ENCODE measurements around the gene NUP88.
A peak's percentile ranks its signal among the peaks of the same experiment; 100 is the strongest.

NUP88 gene

DNA sequence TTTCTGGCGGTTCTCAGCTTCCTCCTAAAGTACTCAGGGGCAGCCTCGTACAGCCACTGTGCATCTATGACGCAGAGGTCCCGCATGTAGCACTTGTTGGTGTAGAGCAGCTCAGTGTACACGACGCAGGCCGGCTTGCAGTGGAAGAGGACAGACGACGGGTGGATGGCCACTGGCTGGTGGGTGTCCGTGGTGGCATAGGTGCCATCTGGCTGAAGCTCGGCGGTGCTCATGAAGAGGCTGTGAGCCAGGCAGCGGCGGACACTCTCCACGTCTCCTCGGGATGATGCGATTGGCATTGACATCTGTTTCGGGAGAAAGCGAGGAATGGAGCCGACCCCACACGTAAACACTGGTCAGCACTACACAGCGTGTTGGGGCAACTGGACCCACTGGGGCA lies 24.7 kb upstream of the NUP88 start:
- TF ChIP-seq GABPA (IDR thresholded peaks at IDR 0.05; ENCODE audit: low read depth) (no peak), POLR2AphosphoS5 (IDR thresholded peaks at IDR 0.05; ENCODE audit: low read depth) (no peak), SPI1 (IDR thresholded peaks at IDR 0.05; ENCODE audit: borderline replicate concordance, low read depth) (no peak)
- TF ChIP-seq, protein P1, sequence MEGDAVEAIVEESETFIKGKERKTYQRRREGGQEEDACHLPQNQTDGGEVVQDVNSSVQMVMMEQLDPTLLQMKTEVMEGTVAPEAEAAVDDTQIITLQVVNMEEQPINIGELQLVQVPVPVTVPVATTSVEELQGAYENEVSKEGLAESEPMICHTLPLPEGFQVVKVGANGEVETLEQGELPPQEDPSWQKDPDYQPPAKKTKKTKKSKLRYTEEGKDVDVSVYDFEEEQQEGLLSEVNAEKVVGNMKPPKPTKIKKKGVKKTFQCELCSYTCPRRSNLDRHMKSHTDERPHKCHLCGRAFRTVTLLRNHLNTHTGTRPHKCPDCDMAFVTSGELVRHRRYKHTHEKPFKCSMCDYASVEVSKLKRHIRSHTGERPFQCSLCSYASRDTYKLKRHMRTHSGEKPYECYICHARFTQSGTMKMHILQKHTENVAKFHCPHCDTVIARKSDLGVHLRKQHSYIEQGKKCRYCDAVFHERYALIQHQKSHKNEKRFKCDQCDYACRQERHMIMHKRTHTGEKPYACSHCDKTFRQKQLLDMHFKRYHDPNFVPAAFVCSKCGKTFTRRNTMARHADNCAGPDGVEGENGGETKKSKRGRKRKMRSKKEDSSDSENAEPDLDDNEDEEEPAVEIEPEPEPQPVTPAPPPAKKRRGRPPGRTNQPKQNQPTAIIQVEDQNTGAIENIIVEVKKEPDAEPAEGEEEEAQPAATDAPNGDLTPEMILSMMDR (IDR thresholded peaks at IDR 0.05; ENCODE audit: insufficient read depth, low read length) = no peak
- TF ChIP-seq, protein P2, sequence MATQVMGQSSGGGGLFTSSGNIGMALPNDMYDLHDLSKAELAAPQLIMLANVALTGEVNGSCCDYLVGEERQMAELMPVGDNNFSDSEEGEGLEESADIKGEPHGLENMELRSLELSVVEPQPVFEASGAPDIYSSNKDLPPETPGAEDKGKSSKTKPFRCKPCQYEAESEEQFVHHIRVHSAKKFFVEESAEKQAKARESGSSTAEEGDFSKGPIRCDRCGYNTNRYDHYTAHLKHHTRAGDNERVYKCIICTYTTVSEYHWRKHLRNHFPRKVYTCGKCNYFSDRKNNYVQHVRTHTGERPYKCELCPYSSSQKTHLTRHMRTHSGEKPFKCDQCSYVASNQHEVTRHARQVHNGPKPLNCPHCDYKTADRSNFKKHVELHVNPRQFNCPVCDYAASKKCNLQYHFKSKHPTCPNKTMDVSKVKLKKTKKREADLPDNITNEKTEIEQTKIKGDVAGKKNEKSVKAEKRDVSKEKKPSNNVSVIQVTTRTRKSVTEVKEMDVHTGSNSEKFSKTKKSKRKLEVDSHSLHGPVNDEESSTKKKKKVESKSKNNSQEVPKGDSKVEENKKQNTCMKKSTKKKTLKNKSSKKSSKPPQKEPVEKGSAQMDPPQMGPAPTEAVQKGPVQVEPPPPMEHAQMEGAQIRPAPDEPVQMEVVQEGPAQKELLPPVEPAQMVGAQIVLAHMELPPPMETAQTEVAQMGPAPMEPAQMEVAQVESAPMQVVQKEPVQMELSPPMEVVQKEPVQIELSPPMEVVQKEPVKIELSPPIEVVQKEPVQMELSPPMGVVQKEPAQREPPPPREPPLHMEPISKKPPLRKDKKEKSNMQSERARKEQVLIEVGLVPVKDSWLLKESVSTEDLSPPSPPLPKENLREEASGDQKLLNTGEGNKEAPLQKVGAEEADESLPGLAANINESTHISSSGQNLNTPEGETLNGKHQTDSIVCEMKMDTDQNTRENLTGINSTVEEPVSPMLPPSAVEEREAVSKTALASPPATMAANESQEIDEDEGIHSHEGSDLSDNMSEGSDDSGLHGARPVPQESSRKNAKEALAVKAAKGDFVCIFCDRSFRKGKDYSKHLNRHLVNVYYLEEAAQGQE (IDR thresholded peaks at IDR 0.05; ENCODE audit: insufficient replicate concordance, low read depth) = no peak
- H3K27ac ChIP-seq (replicated peaks) = no peak overlapping the region
- no peaks in the 10 kb centered on the region for H3K27me3 ChIP-seq (ENCODE audit: insufficient read depth, poor library complexity, severe bottlenecking)
- no peak overlapping the region for H3K4me3 ChIP-seq (replicated peaks; ENCODE audit: insufficient read depth, low read length)
- DNase-seq (ENCODE audit: low read depth in 1 of 2, low spot score in 1 of 2) = no peak

DNA sequence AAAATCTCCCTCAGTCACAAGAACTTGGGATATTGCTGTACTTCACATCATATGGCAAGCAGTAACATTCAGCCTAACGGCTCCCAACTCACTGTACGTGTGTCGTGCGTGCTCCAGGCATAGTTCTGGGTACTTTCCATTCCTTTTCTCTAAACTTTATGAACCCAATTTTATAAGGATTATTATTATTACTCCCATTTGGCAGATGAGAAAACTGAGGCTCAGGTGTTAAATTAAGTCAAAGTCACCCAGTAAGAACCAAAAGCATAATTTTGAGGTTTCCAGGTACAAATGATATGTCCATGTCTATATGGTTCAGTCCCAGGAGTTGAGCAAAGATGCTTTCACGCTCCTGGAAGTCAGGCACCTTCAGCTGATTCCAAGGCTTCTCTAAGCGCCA lies 24.3 kb upstream of the NUP88 start:
- DNase-seq (ENCODE audit: low read depth in 1 of 2, low spot score in 1 of 2) = no peak
- Histone ChIP-seq H3K27ac (replicated peaks) (no peak overlapping the region), H3K4me3 (replicated peaks; ENCODE audit: insufficient read depth, low read length) (no peak overlapping the region), H3K27me3 (ENCODE audit: insufficient read depth, poor library complexity, severe bottlenecking) (no peaks in the 10 kb centered on the region)
- TF ChIP-seq GABPA (IDR thresholded peaks at IDR 0.05; ENCODE audit: low read depth) (no peak), POLR2AphosphoS5 (IDR thresholded peaks at IDR 0.05; ENCODE audit: low read depth) (no peak), SPI1 (IDR thresholded peaks at IDR 0.05; ENCODE audit: borderline replicate concordance, low read depth) (no peak)
- TF ChIP-seq, protein P1 (IDR thresholded peaks at IDR 0.05; ENCODE audit: insufficient read depth, low read length) = no peak
- TF ChIP-seq, protein P2 (IDR thresholded peaks at IDR 0.05; ENCODE audit: insufficient replicate concordance, low read depth) = no peak

DNA sequence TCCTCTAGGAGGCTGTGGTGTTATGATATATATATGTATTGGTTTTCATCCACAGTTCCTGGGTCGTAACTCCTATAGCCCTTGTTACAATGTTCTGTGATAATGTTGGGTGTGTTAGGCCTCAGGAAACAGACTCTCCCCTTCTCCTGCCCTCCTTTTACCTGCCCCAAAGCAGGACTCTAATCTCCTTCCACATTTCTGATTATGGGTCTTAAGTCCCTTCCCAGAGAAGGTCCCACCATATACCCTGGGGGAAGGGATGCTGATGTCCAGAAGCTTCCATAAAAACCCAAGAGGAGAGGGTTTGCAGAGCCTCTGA lies 19.9 kb upstream of the NUP88 start:
- TF ChIP-seq GABPA (IDR thresholded peaks at IDR 0.05; ENCODE audit: low read depth) = no peak
- no peak for TF ChIP-seq SPI1 (IDR thresholded peaks at IDR 0.05; ENCODE audit: borderline replicate concordance, low read depth)
- no peak for DNase-seq (ENCODE audit: low read depth in 1 of 2, low spot score in 1 of 2)
- H3K27ac ChIP-seq (replicated peaks) = peak overlapping the region; percentile 61
- H3K27me3 ChIP-seq (ENCODE audit: insufficient read depth, poor library complexity, severe bottlenecking) = no peaks in the 10 kb centered on the region
- no peak overlapping the region for H3K4me3 ChIP-seq (replicated peaks; ENCODE audit: insufficient read depth, low read length)

DNA sequence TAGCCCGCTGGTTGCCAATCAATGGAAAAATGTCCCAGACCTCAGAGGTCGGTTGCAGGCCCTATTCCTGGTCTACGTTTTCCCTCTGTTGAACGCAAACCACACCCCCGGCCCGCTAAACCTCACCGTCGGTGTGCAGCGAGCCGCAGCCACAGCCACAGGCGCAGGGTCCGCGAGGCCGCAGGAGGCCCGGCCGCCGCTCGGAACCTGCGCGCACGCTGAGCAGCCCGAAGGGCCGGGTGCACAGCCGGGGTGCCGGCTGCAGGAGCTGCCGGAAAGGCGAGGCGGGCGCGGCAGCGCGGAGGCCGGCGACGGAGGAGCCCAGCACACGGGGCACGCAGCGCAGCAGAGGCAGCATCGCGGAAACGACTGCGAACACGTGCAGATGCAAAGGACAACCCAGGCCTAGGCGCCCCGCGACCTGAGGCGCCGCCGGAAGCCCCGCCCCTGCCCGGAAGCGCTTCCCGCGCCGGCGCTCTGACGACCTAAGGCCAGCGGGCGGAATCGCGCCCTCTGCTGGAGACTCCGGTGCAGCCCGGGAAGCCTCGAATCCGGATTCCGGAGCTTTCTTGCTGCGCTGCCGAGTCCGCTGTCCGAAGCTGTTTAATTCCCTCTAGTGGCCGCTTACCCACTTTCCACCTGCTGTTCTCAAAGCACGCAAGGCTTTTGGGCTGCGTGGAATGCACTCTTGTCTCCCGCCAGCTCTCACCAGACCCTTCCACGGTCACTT lies 19.4 kb upstream of the NUP88 start, which contains the start of gene C1QBP:
Gene C1QBP (minus strand): TSS at position 440 of the 730 bp plus-strand sequence. CDS start 82 bp downstream, at position 358.
- peak; percentile 74 to 80 for DNase-seq (ENCODE audit: low read depth in 1 of 2, low spot score in 1 of 2)
- TF ChIP-seq, protein P2 (IDR thresholded peaks at IDR 0.05; ENCODE audit: insufficient replicate concordance, low read depth) = no peak
- TF ChIP-seq, protein P1 (IDR thresholded peaks at IDR 0.05; ENCODE audit: insufficient read depth, low read length) = peak; percentile 52
- TF ChIP-seq POLR2AphosphoS5 (IDR thresholded peaks at IDR 0.05; ENCODE audit: low read depth) (no peak), GABPA (IDR thresholded peaks at IDR 0.05; ENCODE audit: low read depth) (peak; percentile 70)
- H3K27me3 ChIP-seq (ENCODE audit: insufficient read depth, poor library complexity, severe bottlenecking) = no peaks in the 10 kb centered on the region
- H3K27ac ChIP-seq (replicated peaks) = peak within 1 kb of the TSS; percentile 61
- H3K4me3 ChIP-seq (replicated peaks; ENCODE audit: insufficient read depth, low read length) = peak within 1 kb of the TSS; percentile 64

Measured in HL-60 (cell line).